Vagina (tissue), 2 donors: Measurements from ENCODE around the gene CDK19. TPM values are rescaled to one million over a fixed set of nuclear protein-coding genes. Genes with fewer than 3 reads are reported as not detected.
"Not testable (repeated sequence)": the region's sequence is repeated elsewhere in the genome, so short reads cannot be mapped to it uniquely, and the experiment has no call there.

ENCODE experiments used
- DNase-seq, 2 donors: peaks; one replicate each; pipeline ENCODE4 v3.0.0-alpha.2; 2017; ENCODE audit errors: extremely low spot score in 2 of 2
- H3K27ac ChIP-seq: fragments of 200-600 bp; sonication (generic); one replicate; pipeline ENCODE4 v1.5.1; 2019
- H3K27me3 ChIP-seq: fragments of 200-600 bp; sonication (generic); one replicate; pipeline ENCODE4 v1.5.1; 2019
- H3K36me3 ChIP-seq, 2 donors: fragments of 200-600 bp; sonication (generic); one replicate each; pipeline ENCODE4 v1.5.1; 2017 to 2019
- H3K4me1 ChIP-seq: fragments of 200-600 bp; sonication (generic); one replicate; pipeline ENCODE4 v1.5.1; 2019
- H3K4me3 ChIP-seq, 2 donors: fragments of 200-600 bp; sonication (generic); 1 replicate in 1 of 2; 2 replicates in 1 of 2; pipeline ENCODE4 v1.5.1; 2016 to 2019
- H3K9me3 ChIP-seq: fragments of 200-600 bp; sonication (generic); one replicate; pipeline ENCODE4 v1.5.1; 2019
- POLR2A ChIP-seq, 2 donors: fragments of 450-650 bp; IDR thresholded peaks; one replicate each; pipeline ENCODE4 v1.6.1; 2017; ENCODE audit warnings: antibody characterized with exemption in 2 of 2, mild to moderate bottlenecking in 2 of 2, moderate library complexity in 2 of 2
- POLR2AphosphoS5 ChIP-seq, 2 donors: sonication (generic); formaldehyde crosslinking; IDR thresholded peaks; one replicate each; pipeline ENCODE4 v1.9.0; 2017; ENCODE audit warnings: antibody characterized with exemption in 2 of 2, mild to moderate bottlenecking in 2 of 2, low read depth in 1 of 2; ENCODE audit not compliant: insufficient read depth in 1 of 2
- intact Hi-C: fragments of 100-400 bp; cut with DNase I; formaldehyde crosslinking; loops from one replicate; pipeline ENCODE4 v1.15.1; 2023
- total RNA-seq: library from RNA; depleted of rRNA; stranded (reverse); fragments of >200 nt; gene quantifications from one replicate; pipeline ENCODE4 v1.2.3, GENCODE V29; 2016
- TF ChIP-seq, protein P1 (sequence below), 3 experiments: fragments of 450-650 bp in 2 of 3; fragments of 200-600 bp in 1 of 3; sonication (generic) in 1 of 3; IDR thresholded peaks; one replicate each; pipeline ENCODE4 v1.5.1; 2017 to 2019; ENCODE audit warnings: antibody characterized with exemption in 3 of 3, mild to moderate bottlenecking in 2 of 3, moderate library complexity in 2 of 3

Gene CDK19
- total RNA-seq, 1 donor from 2014 or later: 10.6 TPM

- no peak for TF ChIP-seq POLR2AphosphoS5 (IDR thresholded peaks at IDR 0.05; ENCODE audit: insufficient read depth in 1 of 2, low read depth in 1 of 2)
- TF ChIP-seq, protein P1, sequence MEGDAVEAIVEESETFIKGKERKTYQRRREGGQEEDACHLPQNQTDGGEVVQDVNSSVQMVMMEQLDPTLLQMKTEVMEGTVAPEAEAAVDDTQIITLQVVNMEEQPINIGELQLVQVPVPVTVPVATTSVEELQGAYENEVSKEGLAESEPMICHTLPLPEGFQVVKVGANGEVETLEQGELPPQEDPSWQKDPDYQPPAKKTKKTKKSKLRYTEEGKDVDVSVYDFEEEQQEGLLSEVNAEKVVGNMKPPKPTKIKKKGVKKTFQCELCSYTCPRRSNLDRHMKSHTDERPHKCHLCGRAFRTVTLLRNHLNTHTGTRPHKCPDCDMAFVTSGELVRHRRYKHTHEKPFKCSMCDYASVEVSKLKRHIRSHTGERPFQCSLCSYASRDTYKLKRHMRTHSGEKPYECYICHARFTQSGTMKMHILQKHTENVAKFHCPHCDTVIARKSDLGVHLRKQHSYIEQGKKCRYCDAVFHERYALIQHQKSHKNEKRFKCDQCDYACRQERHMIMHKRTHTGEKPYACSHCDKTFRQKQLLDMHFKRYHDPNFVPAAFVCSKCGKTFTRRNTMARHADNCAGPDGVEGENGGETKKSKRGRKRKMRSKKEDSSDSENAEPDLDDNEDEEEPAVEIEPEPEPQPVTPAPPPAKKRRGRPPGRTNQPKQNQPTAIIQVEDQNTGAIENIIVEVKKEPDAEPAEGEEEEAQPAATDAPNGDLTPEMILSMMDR (IDR thresholded peaks at IDR 0.05): no peak
- TF ChIP-seq POLR2A (IDR thresholded peaks at IDR 0.05): no peak
- intact Hi-C loops: no loop called here
- H3K9me3 ChIP-seq: no peaks in the 10 kb centered on the region
These were observed 5.5 kb downstream of the CDK19 start for GRCh38 chr6:110809792-110810191.

GRCh38 chr6:110802175-110802574 lies 13.1 kb downstream of the CDK19 start:
- intact Hi-C loops, H3K9me3 ChIP-seq, H3K27me3 ChIP-seq, H3K27ac ChIP-seq, DNase-seq, H3K4me1 ChIP-seq, H3K36me3 ChIP-seq, H3K4me3 ChIP-seq: not testable (repeated sequence)

More at GRCh38 chr6:110809792-110810191, 5.5 kb downstream of the CDK19 start:
- Histone ChIP-seq H3K36me3 (no peaks in the 10 kb centered on the region), H3K4me3 (no peak overlapping the region), H3K27ac (no peak overlapping the region), H3K27me3 (no peaks in the 10 kb centered on the region), H3K4me1 (peaks cover 13% of the 10 kb centered on the region)
- no peak for DNase-seq

GRCh38 chr6:110800839-110801196 lies 14.5 kb downstream of the CDK19 start:
- TF ChIP-seq, protein P1 (IDR thresholded peaks at IDR 0.05): no peak
- TF ChIP-seq POLR2AphosphoS5 (IDR thresholded peaks at IDR 0.05; ENCODE audit: insufficient read depth in 1 of 2, low read depth in 1 of 2) (no peak), POLR2A (IDR thresholded peaks at IDR 0.05) (no peak)
- no peaks in the 10 kb centered on the region for H3K36me3 ChIP-seq
- intact Hi-C loops: no loop called here
- H3K4me1 ChIP-seq: no peaks in the 10 kb centered on the region
- DNase-seq: no peak
- H3K4me3 ChIP-seq: no peak overlapping the region
- H3K27me3 ChIP-seq: no peaks in the 10 kb centered on the region
- H3K27ac ChIP-seq: no peak overlapping the region
- no peaks in the 10 kb centered on the region for H3K9me3 ChIP-seq

GRCh38 chr6:110800196-110800838 lies 15.0 kb downstream of the CDK19 start:
- no peak for TF ChIP-seq POLR2A (IDR thresholded peaks at IDR 0.05)
- TF ChIP-seq POLR2AphosphoS5 (IDR thresholded peaks at IDR 0.05; ENCODE audit: insufficient read depth in 1 of 2, low read depth in 1 of 2): no peak
- TF ChIP-seq, protein P1 (IDR thresholded peaks at IDR 0.05): no peak
- H3K4me3 ChIP-seq: no peak overlapping the region
- H3K4me1 ChIP-seq: no peaks in the 10 kb centered on the region
- no peak overlapping the region for H3K27ac ChIP-seq
- intact Hi-C loops: no loop called here
- H3K9me3 ChIP-seq: no peaks in the 10 kb centered on the region
- H3K36me3 ChIP-seq: no peaks in the 10 kb centered on the region
- DNase-seq: no peak
- no peaks in the 10 kb centered on the region for H3K27me3 ChIP-seq

DNA sequence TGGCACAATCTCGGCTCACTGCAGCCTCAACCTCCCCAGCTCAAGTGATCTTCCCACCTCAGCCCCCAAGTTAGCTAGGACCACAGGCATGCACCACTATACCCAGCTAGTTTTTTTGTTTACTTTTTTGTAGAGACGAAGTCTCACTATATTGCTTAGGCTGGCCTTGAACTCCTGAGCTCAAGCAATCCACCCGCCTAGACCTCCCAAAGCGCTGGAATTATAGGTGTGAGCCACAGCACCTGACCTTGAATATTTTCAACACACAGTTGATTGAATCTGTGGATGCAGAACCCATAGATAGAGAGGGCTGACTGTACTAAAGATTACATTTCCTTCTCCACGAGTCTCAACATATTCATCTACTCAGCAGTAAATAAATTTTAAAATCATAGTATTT lies 15.6 kb downstream of the CDK19 start:
- H3K9me3 ChIP-seq: no peaks in the 10 kb centered on the region
- no peaks in the 10 kb centered on the region for H3K36me3 ChIP-seq
- no peaks in the 10 kb centered on the region for H3K27me3 ChIP-seq
- H3K4me3 ChIP-seq: no peak overlapping the region
- no peak for DNase-seq
- no peak for TF ChIP-seq POLR2AphosphoS5 (IDR thresholded peaks at IDR 0.05; ENCODE audit: insufficient read depth in 1 of 2, low read depth in 1 of 2)
- no peak for TF ChIP-seq POLR2A (IDR thresholded peaks at IDR 0.05)
- TF ChIP-seq, protein P1 (IDR thresholded peaks at IDR 0.05): no peak
- H3K27ac ChIP-seq: no peak overlapping the region
- no peaks in the 10 kb centered on the region for H3K4me1 ChIP-seq
- intact Hi-C loops: no loop called here
